Measurements from ENCODE around the gene IL17B.

Gene IL17B

DNA sequence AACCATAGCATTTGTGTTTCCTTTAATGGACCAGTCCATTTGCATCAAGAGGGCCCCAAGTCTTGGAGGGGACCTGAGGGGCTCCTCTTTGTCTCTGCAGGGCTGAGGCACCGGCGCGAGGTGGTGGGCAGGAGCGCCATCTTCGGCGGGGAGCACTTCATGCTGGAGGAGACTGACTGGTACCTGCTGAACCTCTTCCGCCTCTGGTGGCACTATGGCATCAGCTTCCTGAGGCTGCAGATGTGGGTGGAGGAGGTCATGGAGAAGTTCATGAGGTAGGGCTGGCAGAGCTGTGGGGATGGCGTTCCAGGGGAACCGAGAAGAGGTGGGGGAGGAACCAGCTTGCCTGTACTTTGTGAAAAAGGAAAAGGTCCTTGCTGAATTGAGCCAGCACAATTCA lies 15.2 kb downstream of the IL17B start:
- H3K27me3 ChIP-seq (ENCODE audit: control insufficient read depth in 1 of 2, insufficient read depth in 1 of 2, low read length in 2 of 2): no peaks in the 10 kb centered on the region
- H3K4me1 ChIP-seq (ENCODE audit: control insufficient read depth, insufficient read depth, low read depth, low read length): peaks cover 4% of the 10 kb centered on the region
- H3K79me1 ChIP-seq (replicated peaks; ENCODE audit: low read length, poor library complexity, severe bottlenecking): no peaks in the 10 kb centered on the region
- H3K4me3 ChIP-seq (ENCODE audit: insufficient read depth in 1 of 2, low read depth in 1 of 2, low read length in 2 of 2): no peak overlapping the region
- no peak overlapping the region for H2BK15ac ChIP-seq (ENCODE audit: low read depth, poor library complexity, severe bottlenecking)
- WGBS: 98% methylated on average over 9 of the region's 9 CpGs
- H4K91ac ChIP-seq (ENCODE audit: low read length): no peak overlapping the region
- no peaks in the 10 kb centered on the region for H3K9me3 ChIP-seq (ENCODE audit: control insufficient read depth, low read length)
- H2AFZ ChIP-seq (ENCODE audit: low read depth, low read length): no peak overlapping the region
- no peak overlapping the region for H2BK120ac ChIP-seq (ENCODE audit: low read depth, low read length)
- no peaks in the 10 kb centered on the region for H3K36me3 ChIP-seq (ENCODE audit: control insufficient read depth in 1 of 2, insufficient read depth in 2 of 2, low read depth in 1 of 2, low read length in 2 of 2)
- no peak overlapping the region for H4K8ac ChIP-seq (ENCODE audit: low read length)
- no peak overlapping the region for H3K27ac ChIP-seq (ENCODE audit: low read length, poor library complexity, severe bottlenecking)
- no peak overlapping the region for H3K9ac ChIP-seq (ENCODE audit: low read length)
- H3K4me2 ChIP-seq (ENCODE audit: low read length, poor library complexity, severe bottlenecking): no peak overlapping the region
- no peak overlapping the region for H3K23ac ChIP-seq (ENCODE audit: low read length in 2 of 2)
- H3K18ac ChIP-seq (ENCODE audit: low read depth in 1 of 2, low read length in 2 of 2): no peak overlapping the region
- H3K14ac ChIP-seq (ENCODE audit: low read length in 2 of 2): no peak overlapping the region
- H3K4ac ChIP-seq (ENCODE audit: low read depth in 1 of 2, low read length in 2 of 2): no peak overlapping the region
- no peak overlapping the region for H2AK5ac ChIP-seq (ENCODE audit: low read length, severe bottlenecking)
- DNase-seq: no peak
- H2BK12ac ChIP-seq (ENCODE audit: low read length in 2 of 2): no peak overlapping the region
- H2BK5ac ChIP-seq (ENCODE audit: low read depth, low read length, poor library complexity, severe bottlenecking): no peak overlapping the region

DNA sequence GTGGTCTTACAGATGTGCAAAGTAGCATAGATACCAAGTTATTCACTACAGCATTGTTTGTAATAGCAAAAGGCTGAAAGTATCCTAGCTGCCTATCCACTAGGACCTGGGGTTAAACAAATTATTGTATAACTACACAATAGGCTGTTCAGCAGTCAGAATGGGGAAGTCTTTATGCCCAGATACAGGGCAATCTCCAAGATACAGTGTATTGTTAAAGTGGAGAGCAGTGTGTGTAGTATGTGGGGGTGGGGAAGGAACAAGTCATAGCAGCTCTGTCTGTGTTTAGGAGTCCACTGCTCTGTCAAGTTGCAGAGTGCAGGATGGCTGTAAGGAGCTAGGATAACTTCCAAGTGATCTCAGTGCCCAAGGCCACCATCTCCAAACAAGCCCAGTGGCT lies 15.7 kb downstream of the IL17B start:
- Histone ChIP-seq H2AK5ac (ENCODE audit: low read length, severe bottlenecking) (no peak overlapping the region), H3K79me1 (replicated peaks; ENCODE audit: low read length, poor library complexity, severe bottlenecking) (peaks cover 2% of the 10 kb centered on the region), H3K4me3 (ENCODE audit: insufficient read depth in 1 of 2, low read depth in 1 of 2, low read length in 2 of 2) (no peak overlapping the region), H3K9me3 (ENCODE audit: control insufficient read depth, low read length) (no peaks in the 10 kb centered on the region), H3K27me3 (ENCODE audit: control insufficient read depth in 1 of 2, insufficient read depth in 1 of 2, low read length in 2 of 2) (no peaks in the 10 kb centered on the region), H2BK5ac (ENCODE audit: low read depth, low read length, poor library complexity, severe bottlenecking) (no peak overlapping the region), H3K9ac (ENCODE audit: low read length) (no peak overlapping the region), H2BK120ac (ENCODE audit: low read depth, low read length) (no peak overlapping the region), H3K4ac (ENCODE audit: low read depth in 1 of 2, low read length in 2 of 2) (no peak overlapping the region), H3K36me3 (ENCODE audit: control insufficient read depth in 1 of 2, insufficient read depth in 2 of 2, low read depth in 1 of 2, low read length in 2 of 2) (no peaks in the 10 kb centered on the region), H2BK12ac (ENCODE audit: low read length in 2 of 2) (no peak overlapping the region), H3K14ac (ENCODE audit: low read length in 2 of 2) (no peak overlapping the region), H3K4me1 (ENCODE audit: control insufficient read depth, insufficient read depth, low read depth, low read length) (peaks cover 5% of the 10 kb centered on the region), H3K23ac (ENCODE audit: low read length in 2 of 2) (no peak overlapping the region), H2AFZ (ENCODE audit: low read depth, low read length) (no peak overlapping the region), H4K91ac (ENCODE audit: low read length) (no peak overlapping the region), H3K27ac (ENCODE audit: low read length, poor library complexity, severe bottlenecking) (no peak overlapping the region), H3K18ac (ENCODE audit: low read depth in 1 of 2, low read length in 2 of 2) (no peak overlapping the region), H2BK15ac (ENCODE audit: low read depth, poor library complexity, severe bottlenecking) (no peak overlapping the region), H4K8ac (ENCODE audit: low read length) (no peak overlapping the region), H3K4me2 (ENCODE audit: low read length, poor library complexity, severe bottlenecking) (no peak overlapping the region)
- no peak for DNase-seq

DNA sequence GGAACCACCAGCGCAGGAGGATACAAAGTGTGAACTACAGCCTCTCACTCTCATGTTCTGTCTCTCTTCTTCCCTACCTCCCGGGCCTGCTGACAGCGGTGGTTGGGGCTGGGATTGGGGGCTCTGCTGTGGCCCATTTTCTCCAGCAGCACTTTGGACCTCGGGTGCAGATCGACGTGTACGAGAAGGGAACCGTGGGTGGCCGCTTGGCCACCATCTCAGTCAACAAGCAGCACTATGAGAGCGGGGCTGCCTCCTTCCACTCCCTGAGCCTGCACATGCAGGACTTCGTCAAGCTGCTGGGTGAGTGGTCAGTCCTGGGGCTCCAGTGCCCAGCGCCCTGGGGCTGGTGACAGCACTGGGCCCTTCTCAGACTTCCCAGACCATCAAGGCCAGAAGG lies 16.6 kb downstream of the IL17B start:
- H3K14ac ChIP-seq (ENCODE audit: low read length in 2 of 2): no peak overlapping the region
- H3K27me3 ChIP-seq (ENCODE audit: control insufficient read depth in 1 of 2, insufficient read depth in 1 of 2, low read length in 2 of 2): no peaks in the 10 kb centered on the region
- H3K23ac ChIP-seq (ENCODE audit: low read length in 2 of 2): no peak overlapping the region
- no peak overlapping the region for H4K8ac ChIP-seq (ENCODE audit: low read length)
- DNase-seq: no peak
- no peak overlapping the region for H2BK5ac ChIP-seq (ENCODE audit: low read depth, low read length, poor library complexity, severe bottlenecking)
- peaks cover 4% of the 10 kb centered on the region for H3K4me1 ChIP-seq (ENCODE audit: control insufficient read depth, insufficient read depth, low read depth, low read length)
- no peak overlapping the region for H4K91ac ChIP-seq (ENCODE audit: low read length)
- H2AFZ ChIP-seq (ENCODE audit: low read depth, low read length): no peak overlapping the region
- H2AK5ac ChIP-seq (ENCODE audit: low read length, severe bottlenecking): no peak overlapping the region
- no peak overlapping the region for H2BK12ac ChIP-seq (ENCODE audit: low read length in 2 of 2)
- H3K9me3 ChIP-seq (ENCODE audit: control insufficient read depth, low read length): no peaks in the 10 kb centered on the region
- no peak overlapping the region for H3K4me2 ChIP-seq (ENCODE audit: low read length, poor library complexity, severe bottlenecking)
- H3K36me3 ChIP-seq (ENCODE audit: control insufficient read depth in 1 of 2, insufficient read depth in 2 of 2, low read depth in 1 of 2, low read length in 2 of 2): no peaks in the 10 kb centered on the region
- no peak overlapping the region for H2BK120ac ChIP-seq (ENCODE audit: low read depth, low read length)
- no peak overlapping the region for H3K27ac ChIP-seq (ENCODE audit: low read length, poor library complexity, severe bottlenecking)
- H3K18ac ChIP-seq (ENCODE audit: low read depth in 1 of 2, low read length in 2 of 2): no peak overlapping the region
- no peak overlapping the region for H2BK15ac ChIP-seq (ENCODE audit: low read depth, poor library complexity, severe bottlenecking)
- H3K4ac ChIP-seq (ENCODE audit: low read depth in 1 of 2, low read length in 2 of 2): no peak overlapping the region
- H3K4me3 ChIP-seq (ENCODE audit: insufficient read depth in 1 of 2, low read depth in 1 of 2, low read length in 2 of 2): no peak overlapping the region
- WGBS: 94% methylated on average over 12 of the region's 12 CpGs
- peaks cover 2% of the 10 kb centered on the region for H3K79me1 ChIP-seq (replicated peaks; ENCODE audit: low read length, poor library complexity, severe bottlenecking)
- no peak overlapping the region for H3K9ac ChIP-seq (ENCODE audit: low read length)

DNA sequence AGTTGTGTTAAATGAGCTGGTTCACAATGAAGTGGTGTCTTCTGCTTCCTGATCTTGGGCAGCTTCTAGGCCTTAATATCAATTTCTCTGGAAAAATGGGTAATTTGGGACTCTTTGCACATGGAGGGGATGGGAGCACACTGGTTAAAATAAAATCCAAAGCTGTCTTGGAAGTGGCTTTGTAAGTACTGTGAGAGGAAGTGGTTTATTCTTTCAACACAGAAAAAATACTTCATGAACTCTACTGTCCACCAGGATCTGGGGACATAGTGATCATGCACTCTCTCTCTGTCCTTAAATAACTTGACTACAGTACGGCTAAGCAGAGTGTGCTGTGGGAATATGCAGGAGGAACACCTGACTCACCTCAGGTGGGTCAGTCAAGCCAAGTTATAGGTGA lies 18.8 kb downstream of the IL17B start:
- no peak overlapping the region for H2BK5ac ChIP-seq (ENCODE audit: low read depth, low read length, poor library complexity, severe bottlenecking)
- H3K4me3 ChIP-seq (ENCODE audit: insufficient read depth in 1 of 2, low read depth in 1 of 2, low read length in 2 of 2): no peak overlapping the region
- H3K9ac ChIP-seq (ENCODE audit: low read length): no peak overlapping the region
- H2BK120ac ChIP-seq (ENCODE audit: low read depth, low read length): no peak overlapping the region
- no peak overlapping the region for H2AK5ac ChIP-seq (ENCODE audit: low read length, severe bottlenecking)
- DNase-seq: no peak
- peaks cover 0 to 4% of the 10 kb centered on the region in 2 experiments for H3K36me3 ChIP-seq (ENCODE audit: control insufficient read depth in 1 of 2, insufficient read depth in 2 of 2, low read depth in 1 of 2, low read length in 2 of 2)
- WGBS: 100% methylated on average over 1 of the region's 1 CpG
- H3K27ac ChIP-seq (ENCODE audit: low read length, poor library complexity, severe bottlenecking): no peak overlapping the region
- no peak overlapping the region for H3K18ac ChIP-seq (ENCODE audit: low read depth in 1 of 2, low read length in 2 of 2)
- no peaks in the 10 kb centered on the region for H3K9me3 ChIP-seq (ENCODE audit: control insufficient read depth, low read length)
- H3K4ac ChIP-seq (ENCODE audit: low read depth in 1 of 2, low read length in 2 of 2): no peak overlapping the region
- no peak overlapping the region for H2BK15ac ChIP-seq (ENCODE audit: low read depth, poor library complexity, severe bottlenecking)
- no peak overlapping the region for H2AFZ ChIP-seq (ENCODE audit: low read depth, low read length)
- no peak overlapping the region for H3K14ac ChIP-seq (ENCODE audit: low read length in 2 of 2)
- H2BK12ac ChIP-seq (ENCODE audit: low read length in 2 of 2): no peak overlapping the region
- H3K27me3 ChIP-seq (ENCODE audit: control insufficient read depth in 1 of 2, insufficient read depth in 1 of 2, low read length in 2 of 2): no peaks in the 10 kb centered on the region
- no peak overlapping the region for H4K8ac ChIP-seq (ENCODE audit: low read length)
- H3K4me2 ChIP-seq (ENCODE audit: low read length, poor library complexity, severe bottlenecking): no peak overlapping the region
- H4K91ac ChIP-seq (ENCODE audit: low read length): no peak overlapping the region
- H3K79me1 ChIP-seq (replicated peaks; ENCODE audit: low read length, poor library complexity, severe bottlenecking): peaks cover 2% of the 10 kb centered on the region
- no peak overlapping the region for H3K23ac ChIP-seq (ENCODE audit: low read length in 2 of 2)
- H3K4me1 ChIP-seq (ENCODE audit: control insufficient read depth, insufficient read depth, low read depth, low read length): peaks cover 5% of the 10 kb centered on the region
